ENCODE data around the gene C5orf22.
"Not testable (repeated sequence)": the region's sequence is repeated elsewhere in the genome, so short reads cannot be mapped to it uniquely, and the experiment has no call there.

The C5orf22 gene

GRCh38 chr5:31531888-31532547, at the start of gene C5orf22, which contains the start of gene DROSHA:
TSS of gene C5orf22 (plus strand) at chr5:31532301. CDS start at chr5:31532393, 92 bp downstream.
TSS of gene DROSHA (minus strand) at chr5:31532093. CDS start at chr5:31529059, 3,034 bp downstream.
- peak; percentile 87 for DNase-seq (ENCODE audit: low read depth, low spot score)

- DNase-seq (ENCODE audit: low read depth, low spot score), result no peak
These were observed 46.5 kb upstream of the C5orf22 start for GRCh38 chr5:31485376-31486207.

GRCh38 chr5:31486441-31486840, 45.7 kb upstream of the C5orf22 start:
- DNase-seq (ENCODE audit: low read depth, low spot score), result no peak

DNA sequence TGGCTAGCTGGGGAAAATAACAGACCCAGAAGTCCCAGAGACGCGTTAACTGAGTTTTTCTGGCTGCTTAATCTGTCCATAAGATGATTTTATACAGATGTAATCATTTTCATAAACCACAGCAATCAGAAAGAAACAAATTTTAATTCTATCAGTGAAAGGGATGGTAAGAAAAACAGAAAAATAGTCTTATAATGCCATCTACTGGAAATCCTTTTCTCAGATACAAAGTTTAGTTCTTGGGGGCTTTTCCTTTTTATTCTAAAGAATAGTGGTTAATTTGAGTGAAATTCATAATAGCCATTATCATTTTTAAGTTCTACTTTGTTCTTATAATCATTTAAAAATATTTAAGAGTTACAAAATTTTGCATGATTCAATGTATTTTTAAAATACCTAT, 44.6 kb upstream of the C5orf22 start:
- no peak for DNase-seq (ENCODE audit: low read depth, low spot score)

DNA sequence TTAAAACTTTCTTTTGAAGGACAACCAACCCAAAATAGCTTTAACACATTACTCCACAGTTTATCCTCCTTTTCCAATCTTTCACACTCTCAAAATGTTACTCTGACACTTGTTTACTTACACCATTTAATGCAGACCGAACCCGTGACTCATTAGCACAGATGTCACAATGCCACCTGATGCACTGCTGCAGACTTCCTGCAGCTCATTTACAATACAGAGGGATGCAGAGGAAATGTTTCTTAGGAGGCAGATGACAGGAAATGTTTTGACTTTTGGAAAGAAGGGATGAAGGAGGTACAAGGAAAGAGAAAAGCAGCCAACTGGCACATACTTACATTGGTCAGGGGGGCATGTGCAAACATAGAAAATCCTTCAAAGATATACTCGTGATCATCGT, 39.2 kb upstream of the C5orf22 start:
- DNase-seq (ENCODE audit: low read depth, low spot score), result no peak

GRCh38 chr5:31495336-31495735, 36.8 kb upstream of the C5orf22 start:
- no peak for DNase-seq (ENCODE audit: low read depth, low spot score)

- no peak for DNase-seq (ENCODE audit: low read depth, low spot score)
These were observed 35.8 kb upstream of the C5orf22 start for GRCh38 chr5:31496301-31496700.

- no peak for DNase-seq (ENCODE audit: low read depth, low spot score)
These were observed 35.2 kb upstream of the C5orf22 start for GRCh38 chr5:31496891-31497290.

- no peak for DNase-seq (ENCODE audit: low read depth, low spot score)
These were observed 31.8 kb upstream of the C5orf22 start for GRCh38 chr5:31500256-31500655.

DNA sequence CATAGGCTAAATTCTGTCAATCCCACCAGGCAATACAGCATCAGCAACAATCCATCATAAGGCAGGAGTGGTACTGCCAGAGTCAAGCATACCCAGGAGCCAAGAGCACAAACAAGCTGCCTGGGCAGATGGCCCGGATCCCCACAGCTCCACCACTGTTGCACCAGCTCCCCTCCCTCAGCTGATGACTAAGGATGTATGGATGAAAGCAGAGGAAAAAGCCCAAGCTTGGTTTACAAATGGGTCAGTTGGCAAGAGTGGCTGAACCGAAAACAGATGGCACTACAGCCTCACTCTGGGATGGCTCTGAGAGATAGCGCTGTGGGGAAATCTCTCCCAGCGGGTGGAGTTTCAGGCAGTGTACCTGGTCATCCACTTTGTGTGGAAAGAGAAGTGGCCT, 29.6 kb upstream of the C5orf22 start:
- no peak for DNase-seq (ENCODE audit: low read depth, low spot score)

DNA sequence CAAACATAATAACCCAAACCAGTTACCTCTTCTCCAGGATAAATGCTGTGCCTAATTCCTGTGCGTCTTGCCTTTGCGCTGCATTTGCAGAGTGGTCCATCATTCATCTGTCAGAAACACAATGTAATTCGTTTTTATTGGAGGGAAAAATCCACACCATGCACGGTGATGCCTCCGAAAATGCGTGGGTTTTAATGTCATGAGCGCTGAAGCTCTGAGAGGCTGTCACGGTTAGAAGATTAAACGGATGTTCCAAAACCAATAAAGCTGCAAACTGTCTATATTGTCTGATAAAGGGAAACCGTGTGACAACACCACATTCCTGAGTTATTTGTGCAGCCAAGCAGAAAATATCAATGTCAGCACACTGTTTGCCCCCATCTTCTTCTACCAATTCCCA, 27.6 kb upstream of the C5orf22 start:
- no peak for DNase-seq (ENCODE audit: low read depth, low spot score)

GRCh38 chr5:31511305-31511704, 20.8 kb upstream of the C5orf22 start:
- no peak for DNase-seq (ENCODE audit: low read depth, low spot score)

DNA sequence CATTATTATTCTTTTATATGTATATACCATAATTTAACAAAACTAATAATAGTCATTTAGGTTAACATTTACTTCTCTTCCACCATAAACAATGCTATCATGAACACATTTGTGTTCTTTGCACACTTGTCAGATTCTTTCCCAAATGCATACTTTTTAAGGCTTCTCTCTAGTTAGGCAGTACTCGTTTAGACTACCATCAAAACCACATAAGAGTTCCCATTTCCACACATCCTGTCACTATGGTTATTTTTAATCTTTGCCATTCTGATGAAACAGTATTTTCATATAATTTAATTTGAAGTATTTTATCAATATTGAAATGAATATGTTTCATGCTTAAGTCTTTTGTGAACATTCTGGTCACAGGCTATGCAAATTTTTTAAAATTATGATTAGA, 15.3 kb upstream of the C5orf22 start:
- DNase-seq (ENCODE audit: low read depth, low spot score), result no peak

DNA sequence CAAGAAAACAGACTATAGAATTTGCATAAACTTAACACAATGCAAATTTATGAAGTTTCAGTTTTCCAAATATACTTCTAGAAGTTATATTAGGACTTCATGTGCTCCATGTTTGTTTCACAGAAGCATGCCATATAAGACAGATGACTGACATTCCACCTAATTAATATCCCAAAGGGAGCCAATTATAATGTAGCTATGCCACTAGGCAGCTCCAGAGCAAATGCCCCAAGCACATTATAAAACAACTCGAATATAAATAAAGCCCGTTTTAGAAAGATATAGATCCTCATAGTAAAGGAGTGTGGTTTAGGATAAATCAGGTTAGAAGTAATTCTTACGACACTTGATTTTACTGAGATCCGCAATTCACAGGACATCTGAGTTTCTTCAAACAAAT, 9.1 kb upstream of the C5orf22 start:
- no peak for DNase-seq (ENCODE audit: low read depth, low spot score)

GRCh38 chr5:31530541-31531265, 1.4 kb upstream of the C5orf22 start:
- no peak for DNase-seq (ENCODE audit: low read depth, low spot score)

DNA sequence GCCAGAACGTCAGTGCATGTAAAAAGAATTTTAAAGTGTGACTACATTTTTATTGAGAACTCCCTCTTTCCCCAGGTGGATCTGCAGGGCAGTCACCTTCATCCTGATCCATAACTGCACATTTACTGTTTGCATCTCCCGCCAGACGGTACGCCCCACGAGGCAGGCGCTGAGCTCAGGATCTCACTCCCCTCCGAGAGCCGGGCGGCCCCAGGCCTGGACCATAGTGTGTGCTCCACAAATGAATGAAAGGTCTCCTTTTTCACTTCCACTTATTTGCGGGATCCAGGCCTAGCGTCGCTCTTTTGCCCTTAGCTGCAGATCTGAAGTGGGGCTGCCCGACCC, 586 bp upstream of the C5orf22 start:
- no peak for DNase-seq (ENCODE audit: low read depth, low spot score)

- no peak for DNase-seq (ENCODE audit: low read depth, low spot score)
These were observed 2.5 kb downstream of the C5orf22 start for GRCh38 chr5:31534527-31535046.

GRCh38 chr5:31536873-31537272, 4.8 kb downstream of the C5orf22 start:
- DNase-seq (ENCODE audit: low read depth, low spot score), result no peak

DNA sequence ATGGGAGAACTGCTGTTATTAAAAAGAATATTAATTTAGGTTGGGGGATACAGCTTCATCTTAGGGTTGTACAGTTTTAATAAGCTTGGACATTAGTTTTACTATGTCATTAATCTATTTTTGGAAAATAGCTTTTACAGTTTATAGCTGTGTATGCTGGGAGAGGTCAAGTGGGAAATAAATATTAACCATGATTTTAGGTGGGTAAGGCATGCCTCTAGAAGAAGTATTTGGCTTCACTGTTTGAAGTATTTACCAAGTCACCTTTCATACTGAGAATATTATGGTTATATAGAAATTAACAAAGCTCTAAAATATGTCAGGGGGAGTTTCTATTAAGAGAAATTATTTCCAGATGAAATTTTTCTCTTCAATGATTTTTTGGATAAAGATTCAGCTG, 5.2 kb downstream of the C5orf22 start:
- DNase-seq (ENCODE audit: low read depth, low spot score), result no peak

GRCh38 chr5:31537851-31538250, 5.8 kb downstream of the C5orf22 start:
- DNase-seq (ENCODE audit: low read depth, low spot score), result no peak

DNA sequence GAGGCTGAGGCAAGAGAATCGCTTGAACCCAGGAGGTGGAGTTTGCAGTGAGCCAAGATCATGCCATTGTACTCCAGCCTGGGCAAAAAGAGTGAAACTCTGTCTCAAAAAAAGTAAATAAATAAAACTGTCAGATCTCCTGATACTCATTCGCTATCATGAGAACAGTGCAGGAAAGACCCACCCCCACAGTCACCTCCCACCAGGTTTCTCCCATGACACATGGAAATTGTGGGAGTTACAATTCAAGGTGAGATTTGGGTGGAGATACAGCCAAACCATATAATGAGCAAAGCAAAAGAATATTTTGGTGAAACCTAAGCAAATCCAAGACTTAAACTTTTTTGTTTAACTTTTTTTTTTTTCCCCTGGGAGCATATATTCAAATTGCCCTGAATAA, 17.0 kb downstream of the C5orf22 start:
- not testable (repeated sequence) for DNase-seq (ENCODE audit: low read depth, low spot score)

DNA sequence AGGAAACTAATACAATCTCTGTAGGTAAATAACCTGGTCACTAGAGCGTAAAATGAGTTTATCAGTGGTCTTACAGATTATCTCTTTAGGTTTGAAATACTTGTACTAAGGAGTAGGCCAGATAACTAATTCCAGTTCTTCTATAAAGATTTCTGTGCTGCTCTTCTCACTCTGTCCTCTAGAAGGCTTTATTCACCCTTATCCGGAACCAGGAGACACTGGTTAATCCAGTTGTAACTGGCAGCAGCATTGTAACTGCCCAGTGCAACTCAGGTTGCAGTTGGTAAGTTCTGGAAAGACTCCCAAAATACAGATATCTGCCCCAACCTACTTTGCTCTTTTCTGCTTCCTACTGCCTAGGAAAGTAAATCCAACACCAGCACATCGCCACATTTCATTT, 19.8 kb downstream of the C5orf22 start:
- no peak for DNase-seq (ENCODE audit: low read depth, low spot score)

Measured in smooth muscle cell of the brain vasculature (primary cell).